Rectal smooth muscle tissue (tissue), 1 donor: ENCODE data around the gene TGFBRAP1.

ENCODE experiments used
- H3K27ac ChIP-seq: one replicate; pipeline ENCODE4 v1.7.0; 2013; ENCODE audit warnings: low read depth, low read length, inconsistent platforms
- H3K27me3 ChIP-seq: one replicate; pipeline ENCODE4 v1.7.0; 2013; ENCODE audit warnings: low read length; ENCODE audit not compliant: control insufficient read depth, insufficient read depth
- H3K36me3 ChIP-seq: one replicate; pipeline ENCODE4 v1.7.0; 2013; ENCODE audit warnings: low read length; ENCODE audit not compliant: control insufficient read depth, insufficient read depth
- H3K4me1 ChIP-seq: one replicate; pipeline ENCODE4 v1.7.0; 2013; ENCODE audit warnings: low read length; ENCODE audit not compliant: control insufficient read depth, insufficient read depth
- H3K4me3 ChIP-seq: one replicate; pipeline ENCODE4 v1.7.0; 2013; ENCODE audit warnings: low read length
- H3K9ac ChIP-seq: one replicate; pipeline ENCODE4 v1.7.0; 2013; ENCODE audit warnings: low read length

Gene TGFBRAP1

DNA sequence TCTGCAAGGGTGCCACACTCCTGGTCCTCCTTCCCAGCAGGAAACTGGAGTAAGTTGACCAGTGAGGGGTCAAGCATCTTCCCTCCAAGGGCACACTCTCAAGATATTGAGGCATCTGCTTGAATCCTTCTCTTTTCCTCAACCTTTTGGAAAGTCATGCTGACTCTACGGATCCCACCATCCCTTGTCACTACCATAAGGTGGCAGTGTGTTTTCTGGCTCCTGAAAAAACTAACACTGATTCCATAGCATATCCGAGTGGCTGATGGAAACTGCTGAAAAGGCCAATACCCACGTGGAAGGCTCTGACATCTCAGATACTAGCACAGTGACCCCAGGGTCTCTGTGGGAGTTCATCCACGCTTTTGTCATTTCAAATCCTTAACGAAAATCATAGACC, 50.9 kb downstream of the TGFBRAP1 start:
- no peak overlapping the region for H3K27ac ChIP-seq
- H3K4me1 ChIP-seq, result no peaks in the 10 kb centered on the region
- no peak overlapping the region for H3K4me3 ChIP-seq
- no peaks in the 10 kb centered on the region for H3K27me3 ChIP-seq
- peaks cover 25% of the 10 kb centered on the region for H3K36me3 ChIP-seq
- no peak overlapping the region for H3K9ac ChIP-seq

DNA sequence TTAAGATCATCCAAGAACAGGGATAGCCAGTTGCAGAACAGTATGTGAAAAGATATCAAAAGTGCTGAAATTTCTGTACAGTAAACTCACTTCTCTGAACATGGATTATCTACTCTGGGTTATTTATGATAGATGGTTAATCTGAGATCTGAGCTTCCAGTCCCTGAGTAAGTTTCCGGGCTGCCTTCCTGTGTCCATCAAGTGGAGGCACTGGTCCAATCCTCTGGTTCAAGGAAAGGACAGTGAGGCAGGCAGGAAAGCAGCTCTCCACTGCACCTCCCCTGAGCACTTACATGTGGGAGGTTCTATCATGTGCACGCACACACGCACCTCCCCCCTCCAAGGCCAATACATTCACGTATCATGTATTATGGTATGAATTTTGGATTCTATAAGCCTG, 55.5 kb downstream of the TGFBRAP1 start:
- Histone ChIP-seq H3K4me3 (no peak overlapping the region), H3K9ac (no peak overlapping the region), H3K36me3 (peaks cover 32% of the 10 kb centered on the region)

DNA sequence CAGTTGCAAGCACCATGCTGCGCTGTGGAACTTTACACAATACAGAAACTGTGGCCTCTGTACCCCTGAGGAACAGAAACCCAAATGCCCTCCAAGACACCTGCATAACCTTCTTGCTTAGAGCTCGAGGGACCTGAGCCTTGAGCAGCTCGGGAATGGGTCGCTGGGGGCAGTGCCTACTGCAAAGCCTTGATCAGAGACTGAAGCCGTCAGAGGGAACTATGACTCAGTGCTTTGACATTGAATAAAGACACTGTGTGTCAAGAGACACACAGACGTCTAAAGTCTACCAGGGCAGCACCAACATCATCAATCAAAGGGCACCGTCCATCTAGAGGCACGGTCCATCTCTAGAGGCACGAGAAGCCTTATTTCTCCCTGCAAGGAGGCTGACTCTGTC, 57.4 kb downstream of the TGFBRAP1 start:
- Histone ChIP-seq H3K27ac (no peak overlapping the region), H3K27me3 (no peaks in the 10 kb centered on the region), H3K4me3 (no peak overlapping the region), H3K36me3 (peaks cover 45% of the 10 kb centered on the region), H3K9ac (no peak overlapping the region), H3K4me1 (no peaks in the 10 kb centered on the region)

More for the DNA sequence above, 55.5 kb downstream of the TGFBRAP1 start:
- Histone ChIP-seq H3K27me3 (no peaks in the 10 kb centered on the region), H3K4me1 (no peaks in the 10 kb centered on the region), H3K27ac (no peak overlapping the region)

DNA sequence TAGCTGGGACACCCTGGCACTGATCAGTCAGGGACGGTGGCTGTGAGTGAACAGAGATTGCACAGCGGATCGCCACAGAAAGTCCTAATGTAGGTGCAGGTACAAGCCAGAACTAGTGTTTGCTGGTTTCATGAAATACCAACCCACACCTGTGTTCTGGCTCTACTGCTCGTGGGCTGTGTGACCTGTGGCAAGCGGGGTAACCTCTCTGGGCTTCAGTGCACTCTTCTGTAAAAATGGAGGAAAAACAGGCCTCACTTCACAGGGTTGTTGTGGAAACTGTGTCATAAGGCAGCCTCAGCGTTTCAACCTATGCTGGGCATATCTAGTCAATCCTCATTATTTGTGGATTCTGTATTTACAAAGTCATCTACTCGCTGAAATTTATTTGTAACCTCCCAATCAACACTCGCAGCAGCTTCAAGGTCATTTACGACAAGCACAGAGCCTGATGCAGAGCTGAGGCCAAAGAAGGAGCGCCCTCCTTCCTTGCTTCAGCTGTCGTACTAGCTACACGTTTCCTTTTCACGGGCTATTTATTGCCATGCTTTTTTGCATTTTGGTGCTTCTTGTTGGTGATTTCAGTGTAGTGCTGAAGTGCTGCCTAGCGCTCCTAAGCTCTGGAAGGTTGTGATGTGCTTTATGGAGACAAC, 58.0 kb downstream of the TGFBRAP1 start:
- Histone ChIP-seq H3K27ac (no peak overlapping the region), H3K4me1 (no peaks in the 10 kb centered on the region), H3K27me3 (no peaks in the 10 kb centered on the region), H3K36me3 (peaks cover 46% of the 10 kb centered on the region), H3K4me3 (no peak overlapping the region), H3K9ac (no peak overlapping the region)

DNA sequence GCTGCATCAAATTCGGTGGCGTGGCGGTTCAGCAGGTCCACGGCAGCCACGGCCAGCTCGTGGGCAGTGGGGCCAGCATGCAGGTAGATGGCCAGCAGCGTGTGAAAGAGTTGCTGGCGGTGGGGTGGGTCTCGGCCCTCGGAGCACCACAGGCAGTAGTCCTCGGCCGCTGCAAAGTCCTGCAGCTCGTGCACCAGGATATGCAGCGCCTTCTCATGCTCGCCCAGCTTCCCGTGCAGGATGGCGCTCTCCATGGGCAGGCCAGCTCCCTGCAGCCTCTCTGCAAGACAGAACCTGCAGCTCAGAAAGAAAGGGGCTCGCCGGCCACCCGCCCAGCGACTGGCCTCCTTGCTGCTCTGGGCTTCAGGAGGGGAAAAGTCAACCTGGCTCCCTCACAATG, 60.1 kb downstream of the TGFBRAP1 start:
- Histone ChIP-seq H3K4me3 (no peak overlapping the region), H3K9ac (no peak overlapping the region), H3K4me1 (no peaks in the 10 kb centered on the region), H3K36me3 (peaks cover 36% of the 10 kb centered on the region), H3K27me3 (no peaks in the 10 kb centered on the region), H3K27ac (no peak overlapping the region)

DNA sequence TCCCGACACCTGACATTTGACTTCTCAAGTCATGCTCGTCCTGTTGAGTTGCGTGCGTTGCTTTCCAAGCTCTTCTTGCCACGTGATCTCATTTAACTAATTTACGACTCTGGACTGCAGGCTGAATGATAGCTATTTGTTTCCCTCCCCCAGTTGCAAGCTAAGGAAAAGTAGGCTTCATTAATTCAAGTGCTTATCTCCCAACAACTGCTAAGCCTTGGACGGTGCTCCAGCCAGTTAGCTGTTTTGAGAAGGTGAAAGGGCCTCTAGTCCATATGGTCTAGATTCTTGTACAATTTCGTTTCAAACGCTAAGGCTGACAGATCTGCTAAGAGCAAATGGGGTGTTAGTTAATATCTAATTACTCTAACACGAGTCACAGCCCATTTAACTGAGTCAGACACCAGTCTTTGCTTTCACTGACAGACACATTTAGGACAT, 66.9 kb downstream of the TGFBRAP1 start:
- Histone ChIP-seq H3K36me3 (peaks cover 8% of the 10 kb centered on the region), H3K27ac (no peak overlapping the region), H3K4me1 (no peaks in the 10 kb centered on the region), H3K27me3 (no peaks in the 10 kb centered on the region), H3K4me3 (no peak overlapping the region), H3K9ac (no peak overlapping the region)

DNA sequence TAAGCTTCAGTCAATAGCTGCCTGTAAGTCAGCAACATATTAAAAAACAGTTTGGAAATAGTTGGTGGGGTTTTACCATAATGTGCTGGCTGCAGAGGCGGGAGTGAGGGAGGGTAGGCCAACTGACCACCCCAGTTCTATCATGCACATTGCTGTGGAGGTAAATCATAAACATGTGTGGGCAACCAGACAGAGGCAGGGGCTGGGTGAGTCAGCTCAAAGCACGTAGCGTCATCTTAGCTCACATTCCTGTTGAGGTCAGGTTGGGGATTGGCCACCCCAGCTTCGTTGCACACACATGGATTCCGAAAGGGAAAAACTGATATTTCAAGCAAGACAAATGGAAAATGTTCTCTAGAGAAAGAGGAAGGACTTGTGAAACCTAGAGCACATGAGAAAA, 68.5 kb downstream of the TGFBRAP1 start:
- Histone ChIP-seq H3K4me1 (no peaks in the 10 kb centered on the region), H3K9ac (no peak overlapping the region), H3K27ac (no peak overlapping the region), H3K27me3 (no peaks in the 10 kb centered on the region), H3K4me3 (no peak overlapping the region), H3K36me3 (no peaks in the 10 kb centered on the region)

DNA sequence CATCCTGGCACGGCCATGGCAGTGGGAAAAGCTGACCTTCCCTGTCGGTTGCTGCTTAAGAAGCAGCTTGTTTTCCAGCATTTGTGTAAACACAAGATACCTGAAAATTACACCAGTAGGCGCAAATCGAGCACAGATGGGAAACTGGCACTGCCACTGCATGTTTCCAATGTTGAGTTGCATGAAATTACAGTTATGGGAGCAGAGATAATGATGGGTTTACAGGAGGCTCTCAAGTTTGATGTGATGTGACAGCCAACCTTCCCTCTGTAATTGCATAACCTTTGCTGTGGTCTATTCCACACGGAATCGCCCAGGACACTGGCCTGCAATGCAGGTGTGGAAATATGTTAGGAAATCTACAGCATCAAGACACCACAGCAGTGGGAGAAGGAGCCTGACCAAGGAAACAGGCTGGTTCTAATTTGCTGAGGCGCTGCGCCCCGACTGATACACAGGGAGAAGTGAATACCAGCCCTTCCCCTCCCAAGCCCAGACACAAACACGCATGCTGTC, 70.6 kb downstream of the TGFBRAP1 start:
- H3K4me3 ChIP-seq, result no peak overlapping the region
- no peaks in the 10 kb centered on the region for H3K36me3 ChIP-seq
- H3K27ac ChIP-seq, result no peak overlapping the region
- H3K4me1 ChIP-seq, result no peaks in the 10 kb centered on the region
- no peak overlapping the region for H3K9ac ChIP-seq
- no peaks in the 10 kb centered on the region for H3K27me3 ChIP-seq

DNA sequence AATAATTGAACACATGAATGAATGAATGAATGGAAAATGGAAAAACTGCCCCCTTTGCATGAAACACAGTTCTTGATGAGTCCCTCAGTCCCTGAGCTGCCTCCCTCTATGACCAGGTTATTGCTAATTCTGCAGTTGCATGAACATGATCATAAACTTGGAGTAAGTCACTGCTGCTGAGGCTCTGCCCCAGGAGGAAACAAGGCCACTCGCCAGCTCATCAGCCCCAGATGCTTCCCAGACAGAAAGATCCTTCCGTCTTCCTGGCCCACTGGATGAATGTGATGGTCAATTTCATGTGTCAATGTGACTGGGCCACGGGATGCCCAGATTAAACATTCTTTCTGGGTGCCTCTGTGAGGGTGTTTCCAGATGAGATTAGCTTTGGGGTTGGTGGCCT, 71.6 kb downstream of the TGFBRAP1 start:
- Histone ChIP-seq H3K4me1 (no peaks in the 10 kb centered on the region), H3K9ac (no peak overlapping the region), H3K4me3 (no peak overlapping the region), H3K27me3 (no peaks in the 10 kb centered on the region), H3K27ac (no peak overlapping the region), H3K36me3 (no peaks in the 10 kb centered on the region)

DNA sequence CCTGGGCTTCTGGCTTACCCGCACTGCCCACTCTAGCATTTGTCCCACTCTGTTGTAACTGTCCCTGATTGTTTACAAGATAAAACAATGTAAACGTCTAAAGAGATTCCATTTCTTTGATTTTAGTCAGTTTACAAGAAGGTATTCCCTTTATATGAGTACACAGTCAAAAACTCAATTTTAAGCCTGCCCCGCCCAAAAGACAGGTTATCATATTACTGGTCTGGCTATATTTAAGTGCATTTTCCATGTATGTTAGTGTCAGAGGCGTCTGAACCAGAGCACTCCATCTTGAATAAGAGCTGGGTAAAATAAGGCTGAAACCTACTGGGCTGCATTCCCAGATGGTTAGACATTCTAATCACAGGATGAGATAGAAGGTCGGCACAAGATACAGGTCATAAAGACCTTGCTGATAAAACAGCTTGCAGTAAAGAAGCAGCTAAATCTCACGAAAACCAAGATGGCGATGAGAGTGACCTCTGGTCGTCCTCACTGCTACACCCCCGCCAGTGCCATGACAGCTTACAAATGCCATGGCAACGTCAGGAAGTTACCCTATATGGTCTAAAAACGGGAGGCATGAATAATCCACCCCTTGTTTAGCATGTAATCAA, 73.0 kb downstream of the TGFBRAP1 start:
- Histone ChIP-seq H3K27me3 (no peaks in the 10 kb centered on the region), H3K4me1 (no peaks in the 10 kb centered on the region), H3K27ac (no peak overlapping the region), H3K36me3 (no peaks in the 10 kb centered on the region), H3K4me3 (no peak overlapping the region), H3K9ac (no peak overlapping the region)

DNA sequence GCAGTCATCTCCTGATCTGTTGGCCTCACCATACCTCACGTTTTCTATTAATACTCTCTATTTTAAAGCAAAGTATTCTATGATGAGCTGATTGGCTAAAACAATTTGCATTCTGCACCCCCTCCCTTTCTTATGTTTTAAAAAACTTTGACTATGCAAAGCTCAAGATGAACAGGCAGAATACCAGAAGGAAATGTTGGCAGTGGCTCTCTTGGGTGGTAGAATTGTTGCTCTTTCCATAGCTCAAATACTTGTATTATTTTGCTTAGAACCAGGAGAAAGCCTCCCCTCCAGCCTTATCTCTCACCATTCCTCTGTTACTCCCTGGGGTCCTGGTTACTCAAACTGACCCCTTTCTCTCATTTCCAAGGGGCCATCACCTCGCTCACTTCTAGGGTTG, 73.6 kb downstream of the TGFBRAP1 start:
- H3K4me1 ChIP-seq, result no peaks in the 10 kb centered on the region
- H3K4me3 ChIP-seq, result no peak overlapping the region
- H3K36me3 ChIP-seq, result no peaks in the 10 kb centered on the region
- H3K27me3 ChIP-seq, result no peaks in the 10 kb centered on the region
- no peak overlapping the region for H3K27ac ChIP-seq
- no peak overlapping the region for H3K9ac ChIP-seq

DNA sequence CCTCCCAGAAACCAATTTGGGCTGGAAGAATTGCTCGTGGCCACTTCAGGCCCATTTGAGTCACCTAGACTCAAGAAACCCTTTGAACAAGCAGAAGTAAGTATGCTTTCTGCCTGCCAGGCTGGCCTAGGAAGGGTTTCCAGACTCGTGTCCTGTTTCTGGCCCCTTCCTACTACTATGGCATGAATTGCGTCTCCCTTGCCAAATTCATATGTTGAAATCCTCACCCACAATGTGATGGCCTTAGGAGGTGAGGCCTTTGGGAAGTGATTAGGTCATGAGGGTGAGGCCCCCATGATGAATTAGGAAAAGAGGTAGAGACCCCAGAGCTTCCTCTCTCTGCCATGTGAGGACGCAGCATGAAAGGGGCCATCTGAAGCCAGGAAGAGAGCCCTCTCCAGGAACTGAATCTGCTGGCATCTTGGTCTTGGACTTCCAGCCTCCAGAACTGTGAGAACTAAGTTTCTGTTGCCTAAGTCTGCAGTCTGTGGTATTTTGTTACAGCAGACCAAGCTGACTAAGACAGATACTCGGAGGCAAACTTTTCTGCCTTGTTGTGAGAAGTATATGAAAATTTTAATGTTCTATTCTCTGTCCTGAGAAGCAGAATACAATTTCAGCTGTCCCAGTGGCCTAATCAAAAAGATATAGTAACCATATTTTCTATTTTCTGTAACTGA, 74.9 kb downstream of the TGFBRAP1 start:
- H3K4me3 ChIP-seq, result no peak overlapping the region
- H3K27me3 ChIP-seq, result no peaks in the 10 kb centered on the region
- no peaks in the 10 kb centered on the region for H3K36me3 ChIP-seq
- H3K27ac ChIP-seq, result no peak overlapping the region
- H3K9ac ChIP-seq, result no peak overlapping the region
- H3K4me1 ChIP-seq, result no peaks in the 10 kb centered on the region
